Stimulated activated CD8-positive, alpha-beta memory T cell treated with anti-CD3 and anti-CD28 coated beads, Interleukin-7, amount 100 ng/mL, for 48 hours (primary cell): ENCODE measurements around the gene GCN1.

Experiments used
- DNase-seq, 2 donors: peaks; one replicate each; pipeline ENCODE4 v3.0.0-alpha.2; 2020; ENCODE audit warnings: low read depth in 1 of 2; ENCODE audit errors: extremely low read depth in 1 of 2

GCN1 gene

GRCh38 chr12:120155072-120155471, 39.4 kb downstream of the GCN1 start:
- DNase-seq: no peak

DNA sequence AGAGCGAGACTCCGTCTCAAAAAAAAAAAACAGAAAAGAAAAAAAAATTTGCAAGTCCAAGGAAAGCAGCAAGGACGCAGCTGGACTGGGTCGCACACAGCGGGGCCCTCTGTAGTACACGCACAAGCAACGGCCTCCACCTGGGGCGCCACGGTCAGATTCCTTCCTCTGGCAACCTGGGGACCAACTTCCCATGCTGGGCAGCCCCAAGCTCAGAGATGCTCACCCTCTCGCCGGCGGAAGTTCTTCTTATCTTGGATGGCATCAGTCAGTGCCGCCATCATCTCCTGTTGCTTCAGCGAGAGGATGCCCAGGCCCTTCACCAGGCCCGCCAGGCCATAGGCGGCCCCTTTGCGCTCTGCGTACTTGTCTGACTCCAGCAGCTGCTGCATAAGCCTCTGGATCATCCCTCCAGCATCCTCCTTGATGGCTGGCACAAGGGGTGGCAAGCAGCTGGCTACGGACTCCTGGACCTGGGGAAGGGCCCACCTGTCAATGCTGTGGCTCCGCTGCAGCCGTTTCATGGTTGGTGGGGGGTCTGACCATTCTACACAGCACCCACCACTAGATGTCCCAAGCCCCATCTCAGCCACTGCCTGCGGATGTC, 43.5 kb downstream of the GCN1 start:
- DNase-seq: no peak

GRCh38 chr12:120148011-120148410, 46.5 kb downstream of the GCN1 start:
- no peak for DNase-seq

- DNase-seq: no peak
These were observed 49.4 kb downstream of the GCN1 start for GRCh38 chr12:120145164-120145563.

GRCh38 chr12:120144215-120144614, 50.3 kb downstream of the GCN1 start:
- no peak for DNase-seq

GRCh38 chr12:120142231-120142877, 52.2 kb downstream of the GCN1 start:
- DNase-seq: no peak

GRCh38 chr12:120141336-120141735, 53.2 kb downstream of the GCN1 start:
- no peak for DNase-seq

- no peak for DNase-seq
These were observed 53.9 kb downstream of the GCN1 start for GRCh38 chr12:120140603-120141002.

DNA sequence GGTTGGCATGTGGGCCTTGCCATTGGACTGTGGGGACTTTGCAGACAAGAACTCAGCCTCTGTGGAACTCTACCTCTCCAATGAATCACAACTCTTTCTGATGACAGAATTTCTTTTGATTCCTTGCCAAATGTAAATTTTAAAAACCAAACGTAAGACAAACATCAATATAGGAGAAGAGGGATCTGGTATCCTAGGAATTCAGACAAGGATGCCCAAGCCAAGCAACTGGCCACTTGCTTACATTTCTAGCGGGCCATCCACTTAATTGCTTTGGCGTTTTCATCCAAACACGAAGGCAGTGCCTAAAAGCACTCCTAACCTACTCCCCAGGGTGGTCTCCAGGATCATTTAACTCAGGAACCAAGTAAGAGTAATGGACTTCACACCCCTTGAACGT, 54.6 kb downstream of the GCN1 start:
- DNase-seq: no peak

- DNase-seq: no peak
These were observed 56.1 kb downstream of the GCN1 start for GRCh38 chr12:120138366-120138765.

DNA sequence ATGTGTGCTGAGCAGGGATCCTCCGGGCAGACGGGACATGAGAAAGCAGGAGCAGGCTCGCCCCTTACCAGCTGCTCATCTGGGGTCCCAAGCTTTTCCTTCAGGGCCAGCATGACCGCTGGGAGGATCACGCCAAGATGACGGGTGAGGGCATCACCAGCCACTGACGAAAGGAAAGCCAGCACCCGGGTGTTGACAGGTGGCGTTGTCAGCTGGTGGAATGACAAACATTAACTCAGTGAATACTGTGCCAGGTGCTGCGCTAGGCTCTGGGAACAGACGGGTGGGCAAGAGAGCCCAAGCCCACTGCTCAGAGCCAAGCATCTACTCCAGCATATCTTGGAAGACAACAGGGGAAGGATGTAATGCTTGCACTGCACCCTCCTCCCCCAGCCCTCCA, 56.7 kb downstream of the GCN1 start:
- no peak for DNase-seq

- DNase-seq: no peak
These were observed 58.3 kb downstream of the GCN1 start for GRCh38 chr12:120136093-120136770.

DNA sequence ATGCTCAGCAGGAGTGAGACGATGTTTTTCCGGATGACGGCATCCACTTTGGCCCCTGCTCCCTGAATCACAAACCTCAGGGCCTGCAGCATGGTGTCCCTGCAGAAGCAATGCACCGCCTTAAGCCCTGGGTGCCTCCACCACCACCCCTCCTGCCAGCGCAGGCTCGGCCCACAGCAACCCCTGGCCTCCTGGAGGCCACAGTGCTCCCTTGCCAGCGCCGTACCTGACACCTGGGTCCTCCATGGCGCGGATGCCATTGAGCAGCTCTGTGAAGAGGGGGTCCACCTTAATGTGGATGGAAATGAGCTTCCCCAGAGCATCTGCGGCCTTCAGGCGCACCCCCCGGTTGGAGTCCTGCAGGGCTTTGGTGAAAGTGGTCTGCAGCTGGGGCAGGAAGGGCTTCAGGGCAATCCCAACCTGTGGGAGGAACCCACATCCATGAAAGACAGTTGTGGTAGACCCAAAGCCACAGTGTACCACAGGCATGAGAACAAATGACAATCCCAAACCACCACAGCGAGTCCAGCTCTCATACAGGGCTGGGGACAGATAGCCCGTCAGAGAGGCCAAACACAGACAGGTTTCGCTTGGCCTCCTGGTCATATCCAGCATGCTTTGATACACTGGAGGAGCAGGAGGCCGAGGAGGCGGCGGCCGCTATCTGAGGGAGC, 60.1 kb downstream of the GCN1 start:
- no peak for DNase-seq

DNA sequence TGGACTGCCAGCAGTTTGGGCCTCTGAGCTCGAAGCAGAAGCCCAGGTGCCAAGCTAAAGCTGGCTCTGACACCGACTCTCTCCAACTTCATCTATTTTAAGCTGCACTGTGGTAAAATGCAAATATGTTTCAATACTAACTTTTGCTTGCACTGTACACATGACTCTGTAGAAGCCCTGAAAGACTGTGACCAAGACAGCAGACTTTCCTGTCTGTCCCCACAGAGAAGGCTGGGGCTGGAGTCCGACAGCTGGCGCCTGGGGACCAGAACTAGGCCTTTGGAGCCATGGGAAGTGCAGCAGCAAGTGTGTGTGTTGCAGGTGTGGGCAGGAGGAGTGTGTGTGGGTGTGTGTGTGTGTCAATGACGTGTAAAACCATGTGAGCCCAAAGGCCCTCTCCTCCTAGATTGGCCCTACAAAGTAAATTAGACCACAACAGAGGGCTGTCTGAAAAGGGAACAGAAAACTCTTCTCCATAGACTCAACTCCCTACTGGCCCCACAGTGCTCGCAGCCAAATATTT, 61.6 kb downstream of the GCN1 start:
- DNase-seq: no peak

GRCh38 chr12:120132054-120132836, 62.3 kb downstream of the GCN1 start:
- no peak for DNase-seq

GRCh38 chr12:120131116-120131515, 63.4 kb downstream of the GCN1 start:
- no peak for DNase-seq

DNA sequence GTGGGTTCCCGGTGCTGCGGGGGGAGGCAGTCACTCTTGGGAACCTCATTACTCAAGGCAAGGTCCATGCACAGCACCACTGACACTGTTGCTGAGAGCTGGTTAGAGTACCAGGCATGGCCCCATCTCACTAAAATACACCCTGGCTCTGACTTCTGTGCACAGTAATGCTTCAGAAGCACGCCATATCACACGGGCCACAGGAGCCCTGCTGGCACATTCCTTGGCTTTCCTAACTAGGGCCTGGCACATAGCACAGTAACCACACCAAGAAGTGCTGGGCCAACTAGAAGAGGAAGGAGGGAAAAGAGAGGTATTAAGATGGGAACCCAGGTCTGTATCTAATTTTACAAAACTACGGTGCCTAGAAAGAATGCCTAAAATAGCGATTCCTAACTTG, 64.5 kb downstream of the GCN1 start:
- no peak for DNase-seq

DNA sequence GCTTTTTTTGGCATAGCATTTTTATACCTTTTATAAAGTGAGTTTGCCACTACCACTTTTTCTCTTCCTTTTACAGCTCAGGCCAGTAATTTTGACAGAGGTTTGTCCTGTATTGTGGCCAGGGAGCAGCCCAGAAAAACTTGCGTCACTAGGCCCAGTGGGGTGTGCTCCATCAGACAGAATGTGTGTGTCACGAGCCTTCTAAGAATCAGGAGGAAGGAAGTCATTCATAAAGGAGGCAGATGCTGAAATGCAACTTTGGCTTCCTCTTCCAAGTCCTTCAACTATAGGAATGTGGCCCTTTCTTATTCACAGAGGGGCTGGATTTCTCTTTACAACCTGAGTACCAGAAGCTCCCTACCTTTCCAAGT, 67.9 kb downstream of the GCN1 start:
- no peak for DNase-seq

GRCh38 chr12:120125792-120126634, 68.5 kb downstream of the GCN1 start:
- no peak for DNase-seq

- DNase-seq: no peak
These were observed 69.5 kb downstream of the GCN1 start for GRCh38 chr12:120125029-120125428.
